Activated naive CD4-positive, alpha-beta T cell treated with anti-CD3 and anti-CD28 coated beads, Interleukin-2, amount 50 U/mL, for 24 hours (primary cell): ENCODE results near the gene PRR29.
"Not testable (repeated sequence)": the region's sequence is repeated elsewhere in the genome, so short reads cannot be mapped to it uniquely, and the experiment has no call there.

Experiments
- H3K27ac Mint-ChIP-seq: one replicate; pipeline ENCODE4 v1.8.0; 2021; ENCODE audit warnings: mild to moderate bottlenecking, mixed read lengths
- H3K27me3 Mint-ChIP-seq: one replicate; pipeline ENCODE4 v1.8.0; 2021; ENCODE audit warnings: mixed read lengths
- H3K36me3 Mint-ChIP-seq: one replicate; pipeline ENCODE4 v1.8.0; 2021; ENCODE audit warnings: mixed read lengths
- H3K4me1 Mint-ChIP-seq: one replicate; pipeline ENCODE4 v1.8.0; 2021; ENCODE audit warnings: mixed read lengths
- H3K4me3 Mint-ChIP-seq: one replicate; pipeline ENCODE4 v1.8.0; 2021; ENCODE audit warnings: mild to moderate bottlenecking, mixed read lengths
- H3K9me3 Mint-ChIP-seq: one replicate; pipeline ENCODE4 v1.8.0; 2021; ENCODE audit warnings: mixed read lengths

The PRR29 gene

GRCh38 chr17:64001091-64001579 lies 3.0 kb downstream of the PRR29 start:
- Mint-ChIP-seq H3K4me3 (no peak overlapping the region), H3K9me3 (no peaks in the 10 kb centered on the region), H3K27ac (no peak overlapping the region), H3K36me3 (peaks cover 5% of the 10 kb centered on the region), H3K4me1 (peaks cover 30% of the 10 kb centered on the region), H3K27me3 (no peaks in the 10 kb centered on the region)

DNA sequence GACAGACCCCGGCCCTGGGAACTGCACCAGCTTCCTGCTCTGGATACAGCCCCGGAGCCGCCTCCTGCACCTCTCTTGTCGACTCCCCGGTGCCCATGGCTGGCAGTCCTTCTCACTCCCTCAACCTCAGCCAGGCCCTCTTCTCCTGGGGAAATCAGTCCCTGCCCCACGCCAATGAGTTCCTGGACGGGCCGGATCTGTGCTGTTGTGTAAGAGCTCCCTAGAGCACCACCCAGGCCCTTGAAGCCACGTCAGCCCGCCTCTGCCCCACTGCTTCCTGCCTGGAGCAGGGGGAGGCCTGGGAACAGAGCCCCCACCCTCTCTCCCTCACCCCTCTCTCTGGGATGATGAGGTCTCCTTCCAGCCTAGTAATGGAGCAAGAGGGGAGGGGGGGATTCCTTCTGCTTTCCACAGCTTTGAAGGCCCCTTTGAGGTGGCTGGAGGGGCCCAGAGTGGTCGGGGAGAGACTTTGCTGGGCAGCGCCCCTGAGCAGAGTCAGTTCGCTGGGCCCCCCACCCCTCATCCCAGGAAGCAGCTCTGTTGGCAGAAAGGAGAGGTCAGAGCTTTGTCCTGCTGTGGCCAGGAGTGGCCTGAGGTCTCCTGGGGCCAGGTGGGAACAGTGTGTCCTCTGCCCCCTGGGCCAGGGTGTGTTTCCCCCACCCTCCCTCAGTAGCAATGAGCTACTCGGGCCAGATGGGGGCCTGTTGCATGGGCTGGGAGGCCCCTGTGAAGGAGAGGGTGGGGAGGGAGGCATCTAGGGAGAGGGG lies 3.8 kb downstream of the PRR29 start:
- Mint-ChIP-seq H3K9me3 (no peaks in the 10 kb centered on the region), H3K36me3 (peaks cover 5% of the 10 kb centered on the region), H3K27me3 (no peaks in the 10 kb centered on the region), H3K27ac (no peak overlapping the region), H3K4me3 (no peak overlapping the region), H3K4me1 (peaks cover 35% of the 10 kb centered on the region)

DNA sequence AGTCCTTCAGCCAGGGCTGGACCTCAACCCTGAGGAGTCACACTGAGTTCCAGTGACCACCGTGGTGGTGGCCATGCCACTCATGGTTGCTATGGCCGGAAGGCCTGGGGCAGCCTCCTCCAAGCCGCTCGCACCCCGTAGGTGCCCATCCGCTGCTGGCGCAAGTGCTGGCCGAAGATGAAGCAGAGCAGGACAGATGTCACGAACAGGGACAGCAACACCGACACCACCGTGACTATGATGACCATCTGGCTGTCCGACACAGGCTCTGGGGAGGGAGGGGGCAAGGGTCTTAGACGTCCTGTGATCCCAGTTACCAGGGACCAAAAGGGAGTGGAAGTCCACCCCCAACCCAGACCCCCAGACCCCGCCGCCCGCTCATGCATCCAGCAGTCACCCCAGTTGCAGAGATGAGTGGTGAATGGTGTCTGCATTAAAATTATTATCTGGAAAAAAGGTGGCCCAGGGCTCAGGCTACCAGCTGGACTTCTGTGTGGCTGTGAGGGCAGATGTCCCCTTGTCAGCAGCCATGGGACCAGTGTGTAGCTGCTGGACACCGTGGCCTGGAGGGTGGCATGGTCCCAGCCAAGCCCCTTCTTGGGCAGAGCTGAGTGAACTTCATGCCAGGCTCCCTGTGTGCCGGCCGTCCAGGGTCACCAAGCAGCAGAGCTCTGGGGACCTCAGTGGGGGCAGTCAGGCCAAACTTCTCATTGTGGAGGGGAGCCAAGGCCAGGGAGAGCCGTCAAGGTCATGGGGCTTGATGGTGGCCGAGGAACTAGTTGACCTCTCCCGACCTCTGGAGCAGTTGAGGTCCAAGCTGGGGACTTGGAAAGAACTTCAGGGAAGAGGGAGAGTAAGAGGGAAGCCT lies 4.7 kb downstream of the PRR29 start:
- Mint-ChIP-seq H3K36me3 (peaks cover 5% of the 10 kb centered on the region), H3K4me1 (peaks cover 35% of the 10 kb centered on the region), H3K9me3 (no peaks in the 10 kb centered on the region), H3K4me3 (no peak overlapping the region), H3K27ac (no peak overlapping the region), H3K27me3 (no peaks in the 10 kb centered on the region)

DNA sequence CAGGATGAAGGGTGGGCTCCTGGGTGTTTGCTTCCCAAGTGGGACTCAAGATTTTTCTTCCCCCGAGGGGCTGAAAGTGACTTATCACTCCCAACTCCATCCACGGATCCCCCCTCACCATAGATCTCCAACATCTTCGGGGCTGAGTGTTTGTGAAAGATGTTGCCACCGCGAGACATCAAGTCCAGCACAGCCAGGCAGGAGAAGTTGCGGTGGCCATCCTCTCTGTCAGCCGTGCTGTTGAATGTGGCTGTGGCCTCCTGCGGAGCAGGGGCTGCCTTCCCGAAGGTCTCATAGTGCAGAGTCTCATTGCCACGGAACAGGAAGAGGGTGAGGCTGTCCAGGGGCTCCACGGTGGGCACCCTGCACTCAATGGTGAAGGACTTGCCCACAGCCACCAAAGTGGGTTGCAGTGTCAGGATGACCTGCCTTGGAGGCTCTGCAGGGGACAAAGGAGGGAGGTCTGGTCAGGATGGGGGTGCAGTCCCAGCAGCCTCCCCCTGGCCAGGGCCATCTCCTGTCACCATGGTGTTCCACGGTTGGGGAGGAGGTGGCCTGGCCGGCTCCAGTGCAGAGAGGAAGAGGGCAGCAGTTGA lies 5.5 kb downstream of the PRR29 start:
- H3K27ac Mint-ChIP-seq, result no peak overlapping the region
- H3K27me3 Mint-ChIP-seq, result no peaks in the 10 kb centered on the region
- H3K4me3 Mint-ChIP-seq, result no peak overlapping the region
- H3K4me1 Mint-ChIP-seq, result peaks cover 38% of the 10 kb centered on the region
- H3K9me3 Mint-ChIP-seq, result no peaks in the 10 kb centered on the region
- H3K36me3 Mint-ChIP-seq, result peaks cover 5% of the 10 kb centered on the region

DNA sequence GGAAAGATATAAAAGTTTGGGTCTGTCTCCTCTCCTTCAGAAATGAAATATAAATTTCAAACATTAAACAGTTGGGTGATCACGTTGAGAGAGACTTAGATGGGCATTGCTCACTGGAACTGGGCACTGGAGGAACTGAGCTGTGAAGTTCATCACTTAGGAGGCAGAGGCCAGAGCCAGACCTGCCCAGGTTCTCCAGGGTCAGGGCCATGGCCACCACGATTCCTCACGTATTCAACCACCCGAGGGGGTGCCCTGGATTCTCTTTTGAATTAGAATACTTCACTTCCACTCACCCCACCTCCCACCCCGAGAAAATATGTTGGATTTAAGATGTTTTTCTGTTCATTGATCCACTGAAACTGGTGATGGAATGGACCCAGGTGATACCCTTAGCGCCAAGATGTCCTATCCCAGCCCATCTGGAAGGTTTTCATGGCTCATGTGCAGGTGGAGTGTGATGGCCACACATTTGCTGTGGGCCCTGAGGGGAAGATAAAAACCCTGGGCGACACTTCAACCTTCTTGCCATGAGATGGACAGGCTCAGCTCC lies 6.1 kb downstream of the PRR29 start:
- peaks cover 39% of the 10 kb centered on the region for H3K4me1 Mint-ChIP-seq
- H3K27me3 Mint-ChIP-seq, result no peaks in the 10 kb centered on the region
- H3K36me3 Mint-ChIP-seq, result peaks cover 5% of the 10 kb centered on the region
- H3K4me3 Mint-ChIP-seq, result no peak overlapping the region
- H3K9me3 Mint-ChIP-seq, result no peaks in the 10 kb centered on the region
- H3K27ac Mint-ChIP-seq, result no peak overlapping the region

- peaks cover 7% of the 10 kb centered on the region for H3K36me3 Mint-ChIP-seq
- H3K27ac Mint-ChIP-seq, result peak overlapping the region; percentile 70
- H3K9me3 Mint-ChIP-seq, result no peaks in the 10 kb centered on the region
- no peak overlapping the region for H3K4me3 Mint-ChIP-seq
- no peaks in the 10 kb centered on the region for H3K27me3 Mint-ChIP-seq
- H3K4me1 Mint-ChIP-seq, result peaks cover 41% of the 10 kb centered on the region
Measured at GRCh38 chr17:64004903-64005733, 7.0 kb downstream of the PRR29 start.

GRCh38 chr17:64005734-64006167 lies 7.6 kb downstream of the PRR29 start:
- Mint-ChIP-seq H3K27ac (peak overlapping the region; percentile 70), H3K9me3 (no peaks in the 10 kb centered on the region), H3K36me3 (peaks cover 9% of the 10 kb centered on the region), H3K4me3 (no peak overlapping the region), H3K27me3 (no peaks in the 10 kb centered on the region), H3K4me1 (peaks cover 48% of the 10 kb centered on the region)

DNA sequence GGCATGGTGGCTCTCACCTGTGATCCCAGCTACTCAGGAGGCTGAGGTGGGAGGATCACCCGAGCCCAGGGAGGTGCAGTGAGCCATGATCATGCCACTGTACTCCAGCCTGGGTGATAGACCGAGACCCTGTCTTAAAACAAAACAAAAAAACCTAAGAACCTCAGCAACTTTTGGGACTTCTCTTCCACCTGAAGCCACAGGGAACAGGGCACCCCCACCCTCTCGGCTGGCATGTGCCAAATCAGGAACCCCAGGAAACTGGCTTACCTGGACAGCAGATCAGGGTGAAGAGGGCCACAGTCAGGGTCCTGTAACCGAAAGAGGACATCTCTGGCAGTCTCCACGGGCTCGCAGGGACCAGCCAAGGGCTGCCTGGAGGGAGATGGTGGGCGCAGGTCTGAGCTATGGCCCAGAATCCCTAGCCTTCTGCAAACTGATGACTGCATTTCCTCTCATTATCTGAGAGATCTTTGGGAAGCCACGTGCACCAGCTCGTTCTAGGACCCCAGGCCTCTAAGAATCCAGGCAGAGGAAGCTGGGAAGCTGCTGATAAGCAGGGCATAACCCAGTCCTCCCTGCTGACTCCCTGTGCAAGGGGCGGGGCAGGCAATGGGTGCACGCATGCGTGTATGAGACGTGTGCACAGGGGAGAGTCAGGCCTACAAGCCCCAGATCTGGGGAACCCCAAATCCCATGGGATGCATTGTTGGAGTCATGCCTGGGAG lies 8.4 kb downstream of the PRR29 start:
- Mint-ChIP-seq H3K36me3 (peaks cover 14% of the 10 kb centered on the region), H3K4me1 (peaks cover 55% of the 10 kb centered on the region)

GRCh38 chr17:64007089-64007837 lies 9.1 kb downstream of the PRR29 start:
- not testable (repeated sequence) for H3K4me3 Mint-ChIP-seq, H3K9me3 Mint-ChIP-seq, H3K27me3 Mint-ChIP-seq
- Mint-ChIP-seq H3K4me1 (peaks cover 61% of the 10 kb centered on the region), H3K36me3 (peaks cover 19% of the 10 kb centered on the region), H3K27ac (peak overlapping the region; percentile 81)

More for the DNA sequence above, 8.4 kb downstream of the PRR29 start:
- H3K27me3 Mint-ChIP-seq, result no peaks in the 10 kb centered on the region
- H3K9me3 Mint-ChIP-seq, result no peaks in the 10 kb centered on the region
- no peak overlapping the region for H3K4me3 Mint-ChIP-seq
- no peak overlapping the region for H3K27ac Mint-ChIP-seq

GRCh38 chr17:64007838-64008282 lies 9.7 kb downstream of the PRR29 start:
- Mint-ChIP-seq H3K36me3 (peaks cover 19% of the 10 kb centered on the region), H3K4me1 (peaks cover 67% of the 10 kb centered on the region), H3K27ac (peak overlapping the region; percentile 35), H3K27me3 (no peaks in the 10 kb centered on the region), H3K9me3 (no peaks in the 10 kb centered on the region), H3K4me3 (no peak overlapping the region)

DNA sequence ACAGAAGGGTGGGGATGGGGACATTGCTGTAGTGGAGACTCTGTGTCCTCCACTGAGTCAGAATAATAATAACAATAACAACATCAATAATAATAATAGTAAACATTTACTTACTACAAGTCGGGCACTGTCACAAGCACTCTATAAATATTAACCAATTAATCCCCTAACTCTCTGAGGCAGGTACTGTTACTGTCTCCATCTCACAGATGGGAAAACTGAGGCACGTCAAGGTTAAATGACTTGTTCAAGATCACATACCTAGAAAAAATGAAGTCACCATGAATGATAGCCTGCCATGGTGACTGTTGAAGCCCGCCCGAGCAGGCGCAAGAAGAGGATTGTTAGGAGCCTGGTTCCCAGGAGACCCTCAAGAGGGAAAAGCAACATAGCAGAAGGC lies 10.2 kb downstream of the PRR29 start:
- Mint-ChIP-seq H3K27me3 (no peaks in the 10 kb centered on the region), H3K4me1 (peaks cover 72% of the 10 kb centered on the region), H3K27ac (no peak overlapping the region), H3K4me3 (no peak overlapping the region), H3K36me3 (peaks cover 19% of the 10 kb centered on the region), H3K9me3 (no peaks in the 10 kb centered on the region)

- Mint-ChIP-seq H3K36me3 (peaks cover 14% of the 10 kb centered on the region), H3K27ac (peak overlapping the region; percentile 46), H3K9me3 (no peaks in the 10 kb centered on the region), H3K4me1 (peaks cover 77% of the 10 kb centered on the region), H3K4me3 (no peak overlapping the region), H3K27me3 (no peaks in the 10 kb centered on the region)
Measured at GRCh38 chr17:64008830-64009229, 10.7 kb downstream of the PRR29 start.

- H3K27ac Mint-ChIP-seq, result peak overlapping the region; percentile 85
Measured at GRCh38 chr17:64009571-64010402, 11.6 kb downstream of the PRR29 start.

More at GRCh38 chr17:64009571-64010402, 11.6 kb downstream of the PRR29 start:
- Mint-ChIP-seq H3K9me3 (no peaks in the 10 kb centered on the region), H3K27me3 (no peaks in the 10 kb centered on the region), H3K36me3 (peaks cover 14% of the 10 kb centered on the region), H3K4me1 (peaks cover 86% of the 10 kb centered on the region), H3K4me3 (peak overlapping the region; percentile 64)
